ENCODE data around the gene SPON1.

- TF ChIP-seq EZH2phosphoT487 (IDR thresholded peaks at IDR 0.05; ENCODE audit: low read length), result no peak
- TF ChIP-seq CTCF (IDR thresholded peaks at IDR 0.05; ENCODE audit: low read length), result no peak
These were observed 263.1 kb downstream of the SPON1 start for GRCh38 chr11:14225666-14226065.
